HG03103 (cell line): ENCODE results near the gene ARHGAP45.

ENCODE experiments used
- ATAC-seq: cut with Tn5 transposase; IDR thresholded peaks from one replicate; pipeline ENCODE4 v1.9.1; 2021; ENCODE audit warnings: low read depth; ENCODE audit not compliant: unreplicated experiment

Gene ARHGAP45

GRCh38 chr19:1068009-1069001 is 1.3 kb downstream of the ARHGAP45 start:
- ATAC-seq, result no peak

GRCh38 chr19:1069009-1069779 is 2.2 kb downstream of the ARHGAP45 start:
- no peak for ATAC-seq

GRCh38 chr19:1070576-1070930 is 3.6 kb downstream of the ARHGAP45 start:
- ATAC-seq, result no peak

- no peak for ATAC-seq
Observed at GRCh38 chr19:1070931-1071791, 4.2 kb downstream of the ARHGAP45 start.

- ATAC-seq, result no peak
Observed at GRCh38 chr19:1072371-1073015, 5.5 kb downstream of the ARHGAP45 start.

- no peak for ATAC-seq
Observed at GRCh38 chr19:1073063-1073955, 6.3 kb downstream of the ARHGAP45 start.

- no peak for ATAC-seq
Observed at GRCh38 chr19:1073956-1074517, 7.1 kb downstream of the ARHGAP45 start.

GRCh38 chr19:1074544-1075283 is 7.7 kb downstream of the ARHGAP45 start:
- no peak for ATAC-seq

- no peak for ATAC-seq
Observed at GRCh38 chr19:1076046-1076386, 9.0 kb downstream of the ARHGAP45 start.

GRCh38 chr19:1076951-1077350 is 10.0 kb downstream of the ARHGAP45 start:
- ATAC-seq, result peak; percentile 59

GRCh38 chr19:1079566-1080111 is 12.7 kb downstream of the ARHGAP45 start:
- no peak for ATAC-seq

GRCh38 chr19:1080360-1081161 is 13.6 kb downstream of the ARHGAP45 start:
- ATAC-seq, result no peak

- no peak for ATAC-seq
Observed at GRCh38 chr19:1081301-1082164, 14.6 kb downstream of the ARHGAP45 start.

GRCh38 chr19:1082165-1082927 is 15.4 kb downstream of the ARHGAP45 start:
- no peak for ATAC-seq
